SJCRH30 (cell line): ENCODE data around the gene TELO2. TPM values are rescaled to one million over a fixed set of nuclear protein-coding genes. Genes with fewer than 3 reads are reported as not detected.

Experiments
- DNase-seq, 2 experiments: peaks; one replicate each; pipeline ENCODE4 v3.0.0-alpha.2; 2015 to 2020
- H3K27ac ChIP-seq: fragments of 250-450 bp; sonication (Bioruptor Pico); 2 replicates; pipeline ENCODE4 v1.5.1; 2020; ENCODE audit warnings: mild to moderate bottlenecking, moderate library complexity
- H3K27me3 ChIP-seq: fragments of 250-450 bp; sonication (Bioruptor Pico); 2 replicates; pipeline ENCODE4 v1.5.1; 2020; ENCODE audit warnings: mild to moderate bottlenecking, moderate library complexity
- H3K36me3 ChIP-seq: fragments of 250-450 bp; sonication (Bioruptor Pico); 2 replicates; pipeline ENCODE4 v1.5.1; 2020; ENCODE audit warnings: mild to moderate bottlenecking, moderate library complexity
- H3K4me1 ChIP-seq: fragments of 250-450 bp; sonication (Bioruptor Pico); 2 replicates; pipeline ENCODE4 v1.5.1; 2020; ENCODE audit warnings: mild to moderate bottlenecking, moderate library complexity
- H3K4me3 ChIP-seq: fragments of 250-450 bp; sonication (Bioruptor Pico); 2 replicates; pipeline ENCODE4 v1.5.1; 2020; ENCODE audit warnings: mild to moderate bottlenecking, moderate library complexity
- H3K9me3 ChIP-seq: fragments of 250-450 bp; sonication (Bioruptor Pico); replicated peaks from 2 replicates; pipeline ENCODE4 v1.5.1; 2020; ENCODE audit warnings: mild to moderate bottlenecking, moderate library complexity
- total RNA-seq: library from RNA; depleted of rRNA; stranded (reverse); fragments of >200 nt; shearing (Covaris generic); gene quantifications from 2 replicates; pipeline ENCODE4 v1.2.3, GENCODE V29; 2014

Gene TELO2
- total RNA-seq, 1 experiment from 2014 or later: 27.9 TPM

DNA sequence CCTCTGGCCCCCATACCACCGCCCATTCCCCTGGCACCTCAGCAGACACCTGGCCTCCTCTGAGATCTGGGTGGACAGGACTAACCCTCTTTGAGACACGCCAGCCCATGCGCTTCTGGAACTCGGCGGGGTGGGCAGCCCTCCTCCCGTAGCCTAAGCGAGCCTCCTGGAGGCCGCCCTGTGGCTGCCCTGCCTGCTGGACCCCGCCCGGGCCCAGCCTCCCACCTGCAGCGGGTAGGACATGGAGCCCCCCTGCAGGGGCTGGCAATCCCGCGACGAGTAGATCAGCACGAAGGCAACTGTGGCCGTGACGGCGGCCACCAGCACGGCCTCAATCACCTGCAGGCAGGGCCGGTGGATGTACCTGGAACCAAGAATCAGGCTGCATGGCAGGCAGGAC, 40.6 kb upstream of the TELO2 start:
- no peaks in the 10 kb centered on the region for H3K27me3 ChIP-seq
- no peak for DNase-seq

DNA sequence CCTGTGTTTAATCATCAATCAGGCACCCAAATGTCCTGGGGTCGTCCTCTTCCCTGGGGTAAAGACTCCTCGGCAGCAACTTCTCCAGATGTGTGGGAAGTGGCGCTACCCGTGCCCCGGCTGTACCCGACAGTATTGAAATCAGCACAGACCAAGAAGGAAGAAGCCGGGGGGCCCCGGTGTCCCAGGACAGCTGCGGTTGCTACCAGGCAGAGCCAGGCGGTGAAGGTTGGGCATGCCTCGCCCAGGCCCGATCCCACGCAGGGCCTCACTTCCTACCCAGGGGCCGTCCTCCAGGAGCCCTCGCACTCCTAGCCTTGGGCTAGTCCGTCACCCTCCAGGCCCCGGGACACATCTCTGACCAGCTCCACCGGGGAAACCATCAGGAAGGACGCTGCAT, 39.8 kb upstream of the TELO2 start:
- no peak overlapping the region for H3K4me3 ChIP-seq
- no peak overlapping the region for H3K27ac ChIP-seq
- no peaks in the 10 kb centered on the region for H3K9me3 ChIP-seq
- H3K4me1 ChIP-seq: no peaks in the 10 kb centered on the region
- no peak for DNase-seq
- H3K27me3 ChIP-seq: no peaks in the 10 kb centered on the region
- H3K36me3 ChIP-seq: no peaks in the 10 kb centered on the region; the same call in 1 of the 2 replicates

More for the DNA sequence above, 40.6 kb upstream of the TELO2 start:
- Histone ChIP-seq H3K9me3 (no peaks in the 10 kb centered on the region), H3K27ac (no peak overlapping the region), H3K36me3 (no peaks in the 10 kb centered on the region; the same call in 1 of the 2 replicates), H3K4me1 (no peaks in the 10 kb centered on the region), H3K4me3 (no peak overlapping the region)

DNA sequence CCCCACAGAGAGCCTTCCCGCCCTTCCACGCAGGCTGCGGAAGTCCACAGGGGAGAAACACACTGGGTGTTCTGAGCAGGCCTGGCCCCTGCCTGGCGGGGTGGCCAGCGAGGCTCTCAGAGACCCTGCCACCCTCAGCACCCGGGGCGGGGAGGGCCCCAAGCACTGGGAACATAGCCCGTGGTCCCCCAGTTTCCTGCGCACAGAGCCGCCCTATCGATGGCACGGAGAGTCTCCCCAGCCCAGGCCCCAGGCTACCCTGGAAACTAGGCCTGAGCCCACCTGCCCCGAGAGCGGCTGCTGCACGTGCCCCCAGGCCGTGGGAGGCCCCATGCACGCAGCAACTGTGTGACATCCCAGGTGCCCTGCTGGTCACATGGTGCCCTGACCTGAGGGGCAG, 38.6 kb upstream of the TELO2 start:
- Histone ChIP-seq H3K36me3 (no peaks in the 10 kb centered on the region; the same call in 1 of the 2 replicates), H3K27ac (no peak overlapping the region), H3K4me3 (no peak overlapping the region), H3K4me1 (no peaks in the 10 kb centered on the region), H3K27me3 (no peaks in the 10 kb centered on the region), H3K9me3 (no peaks in the 10 kb centered on the region)
- DNase-seq: no peak

GRCh38 chr16:1455190-1456171, 37.7 kb upstream of the TELO2 start:
- H3K36me3 ChIP-seq: no peaks in the 10 kb centered on the region; the same call in 1 of the 2 replicates
- H3K4me3 ChIP-seq: no peak overlapping the region
- no peaks in the 10 kb centered on the region for H3K4me1 ChIP-seq
- no peak for DNase-seq
- H3K27ac ChIP-seq: no peak overlapping the region
- no peaks in the 10 kb centered on the region for H3K27me3 ChIP-seq
- no peaks in the 10 kb centered on the region for H3K9me3 ChIP-seq

- no peaks in the 10 kb centered on the region for H3K27me3 ChIP-seq
- H3K4me1 ChIP-seq: no peaks in the 10 kb centered on the region
- no peaks in the 10 kb centered on the region for H3K9me3 ChIP-seq
- no peaks in the 10 kb centered on the region; the same call in 1 of the 2 replicates for H3K36me3 ChIP-seq
- H3K27ac ChIP-seq: no peak overlapping the region
- DNase-seq: no peak
- no peak overlapping the region for H3K4me3 ChIP-seq
Measured at GRCh38 chr16:1456951-1457350, 36.2 kb upstream of the TELO2 start.

- Histone ChIP-seq H3K27me3 (no peaks in the 10 kb centered on the region), H3K36me3 (no peaks in the 10 kb centered on the region; the same call in 1 of the 2 replicates)
- no peak for DNase-seq
Measured at GRCh38 chr16:1457489-1458245, 35.5 kb upstream of the TELO2 start.

DNA sequence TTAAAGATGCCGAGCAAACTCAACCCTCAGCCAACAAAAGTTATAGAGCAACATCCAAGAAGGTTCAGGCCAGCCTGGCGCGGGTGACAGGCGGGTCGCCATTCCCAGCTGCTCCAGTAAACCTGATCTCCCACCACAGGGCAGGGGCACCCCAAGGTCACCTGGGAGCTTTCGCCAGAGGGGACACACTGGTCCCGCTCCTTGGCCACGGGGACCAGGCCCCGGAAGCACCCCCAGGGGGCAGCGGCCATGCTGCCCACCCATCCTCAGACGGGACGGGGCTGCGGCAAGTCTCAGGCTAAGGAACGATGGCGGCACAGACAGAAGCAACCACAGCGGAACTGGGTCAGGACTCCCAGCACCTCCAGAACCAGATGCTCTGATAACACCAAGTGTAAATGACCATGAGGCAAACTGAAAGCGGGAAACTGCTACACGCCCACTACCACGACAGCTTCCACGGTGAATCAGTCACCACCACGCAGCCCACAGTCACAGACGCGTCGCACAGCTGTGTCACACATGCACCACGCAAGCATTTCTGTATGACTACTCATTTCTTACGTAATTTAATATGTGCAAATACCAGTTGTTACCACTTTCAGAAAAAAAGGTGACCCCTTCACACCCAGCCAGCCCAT, 34.7 kb upstream of the TELO2 start:
- Histone ChIP-seq H3K27me3 (no peaks in the 10 kb centered on the region), H3K27ac (no peak overlapping the region)

More at GRCh38 chr16:1457489-1458245, 35.5 kb upstream of the TELO2 start:
- Histone ChIP-seq H3K4me1 (no peaks in the 10 kb centered on the region), H3K27ac (no peak overlapping the region), H3K4me3 (no peak overlapping the region), H3K9me3 (no peaks in the 10 kb centered on the region)

DNA sequence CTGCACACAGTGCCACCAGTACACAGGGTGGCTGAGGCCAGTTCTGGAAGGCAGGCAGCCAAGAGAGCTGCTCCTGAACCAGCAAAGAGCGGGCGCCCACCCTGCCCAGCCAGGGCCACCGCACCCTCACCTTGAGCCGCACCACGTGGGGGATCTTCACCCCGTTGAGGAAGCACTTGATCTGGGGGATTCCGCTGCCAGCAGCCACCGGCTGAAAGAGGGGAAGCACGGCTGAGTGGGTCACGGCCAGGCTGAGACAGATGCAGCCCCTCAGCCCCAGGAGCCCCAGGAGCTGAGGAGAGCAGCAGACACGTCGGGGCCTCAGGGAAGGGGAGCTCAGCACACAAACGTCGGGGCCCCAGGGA, 34.2 kb upstream of the TELO2 start:
- H3K4me1 ChIP-seq: no peaks in the 10 kb centered on the region
- DNase-seq: no peak
- H3K27me3 ChIP-seq: no peaks in the 10 kb centered on the region
- no peak overlapping the region for H3K27ac ChIP-seq
- no peaks in the 10 kb centered on the region for H3K36me3 ChIP-seq
- H3K4me3 ChIP-seq: no peak overlapping the region
- no peaks in the 10 kb centered on the region for H3K9me3 ChIP-seq

More for the DNA sequence above, 34.7 kb upstream of the TELO2 start:
- DNase-seq: no peak
- H3K4me3 ChIP-seq: no peak overlapping the region
- no peaks in the 10 kb centered on the region for H3K9me3 ChIP-seq
- no peaks in the 10 kb centered on the region; the same call in 1 of the 2 replicates for H3K36me3 ChIP-seq
- no peaks in the 10 kb centered on the region for H3K4me1 ChIP-seq

DNA sequence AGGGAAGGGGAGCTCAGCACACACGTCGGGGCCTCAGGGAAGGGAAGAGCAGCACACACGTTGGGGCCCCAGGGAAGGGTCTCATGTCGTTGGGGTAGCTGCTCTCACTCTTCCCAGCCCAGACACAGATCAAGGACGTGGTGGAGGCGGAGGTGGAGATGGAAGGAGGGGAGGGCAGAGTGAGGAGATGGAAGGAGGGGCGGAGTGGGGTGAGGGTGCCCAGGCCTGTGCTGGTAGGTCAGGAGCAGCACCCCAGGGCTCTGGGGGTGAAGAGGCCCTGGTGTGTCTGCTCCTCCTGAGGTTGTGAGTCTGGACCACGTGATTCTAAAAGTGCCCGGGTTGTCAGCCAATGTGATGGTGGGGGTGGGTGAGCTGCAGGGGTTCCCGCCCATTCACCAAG, 33.2 kb upstream of the TELO2 start:
- Histone ChIP-seq H3K4me1 (no peaks in the 10 kb centered on the region), H3K9me3 (no peaks in the 10 kb centered on the region), H3K27ac (no peak overlapping the region), H3K27me3 (no peaks in the 10 kb centered on the region), H3K4me3 (no peak overlapping the region), H3K36me3 (no peaks in the 10 kb centered on the region)
- no peak for DNase-seq

DNA sequence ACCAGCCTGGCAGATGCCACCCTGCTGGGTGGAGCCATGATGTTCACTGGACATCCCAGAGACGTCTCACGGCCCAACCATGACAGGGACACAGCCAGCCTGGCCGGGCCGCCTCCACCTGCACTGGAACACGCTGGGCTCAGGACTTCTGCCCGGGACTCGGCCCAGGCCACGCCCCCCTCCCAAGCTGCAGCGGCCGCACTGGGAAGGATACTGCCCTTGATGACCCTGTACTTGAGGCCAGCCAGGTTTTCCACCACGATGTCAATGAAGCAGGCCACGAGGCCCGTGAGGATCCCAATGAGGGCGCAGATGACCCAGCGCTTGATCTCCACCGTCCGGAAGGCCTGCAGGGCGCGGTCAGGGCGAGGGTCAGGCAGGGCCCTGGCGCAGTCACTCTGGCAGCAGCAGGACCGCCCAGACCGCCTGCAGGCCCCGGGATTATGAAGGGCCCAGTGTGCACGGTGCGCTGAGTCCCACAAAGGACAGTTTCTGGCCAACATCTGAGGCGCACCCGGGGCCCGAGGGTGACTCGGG, 32.5 kb upstream of the TELO2 start:
- Histone ChIP-seq H3K4me1 (no peaks in the 10 kb centered on the region), H3K27ac (no peak overlapping the region), H3K36me3 (no peaks in the 10 kb centered on the region), H3K4me3 (no peak overlapping the region), H3K9me3 (no peaks in the 10 kb centered on the region), H3K27me3 (no peaks in the 10 kb centered on the region)
- no peak for DNase-seq

- Histone ChIP-seq H3K27ac (no peak overlapping the region), H3K27me3 (no peaks in the 10 kb centered on the region), H3K9me3 (no peaks in the 10 kb centered on the region), H3K4me3 (no peak overlapping the region), H3K4me1 (no peaks in the 10 kb centered on the region), H3K36me3 (no peaks in the 10 kb centered on the region)
- DNase-seq: no peak
Measured at GRCh38 chr16:1461146-1461545, 32.0 kb upstream of the TELO2 start.

DNA sequence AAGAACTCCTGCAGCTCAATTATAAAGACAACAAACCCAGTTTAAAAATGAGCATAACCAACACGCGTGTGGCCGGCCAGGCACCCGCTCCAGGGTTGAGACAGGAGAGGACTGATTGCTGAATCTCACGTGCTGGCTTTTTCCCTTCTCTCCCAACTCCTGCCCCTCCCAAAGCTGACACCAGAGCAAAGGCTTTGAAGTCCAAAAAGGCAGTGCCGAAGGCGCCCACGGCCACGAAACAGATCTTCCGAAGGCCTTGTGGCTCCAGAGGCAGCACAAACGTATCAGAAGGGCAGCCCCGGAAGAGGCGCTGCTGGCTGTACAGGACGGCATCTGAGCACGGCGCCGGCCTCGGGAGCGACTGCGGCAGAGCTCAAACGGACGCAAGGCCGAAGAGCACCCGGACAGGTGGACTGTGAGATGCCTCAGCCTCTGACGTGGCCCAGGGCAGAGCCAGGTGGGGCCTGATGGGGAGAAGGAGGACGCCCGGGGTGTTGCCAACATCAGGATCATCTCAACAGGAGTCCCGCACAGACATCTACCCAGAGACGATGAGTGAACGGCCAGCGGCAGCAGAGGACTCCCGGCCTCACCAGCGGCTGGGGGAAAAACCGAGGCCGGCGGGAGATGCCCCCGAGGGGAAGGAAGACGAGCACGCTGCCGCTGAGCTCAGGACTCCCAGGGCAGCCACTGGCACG, 28.8 kb upstream of the TELO2 start:
- no peak for DNase-seq
- Histone ChIP-seq H3K27me3 (no peaks in the 10 kb centered on the region), H3K36me3 (no peaks in the 10 kb centered on the region)

DNA sequence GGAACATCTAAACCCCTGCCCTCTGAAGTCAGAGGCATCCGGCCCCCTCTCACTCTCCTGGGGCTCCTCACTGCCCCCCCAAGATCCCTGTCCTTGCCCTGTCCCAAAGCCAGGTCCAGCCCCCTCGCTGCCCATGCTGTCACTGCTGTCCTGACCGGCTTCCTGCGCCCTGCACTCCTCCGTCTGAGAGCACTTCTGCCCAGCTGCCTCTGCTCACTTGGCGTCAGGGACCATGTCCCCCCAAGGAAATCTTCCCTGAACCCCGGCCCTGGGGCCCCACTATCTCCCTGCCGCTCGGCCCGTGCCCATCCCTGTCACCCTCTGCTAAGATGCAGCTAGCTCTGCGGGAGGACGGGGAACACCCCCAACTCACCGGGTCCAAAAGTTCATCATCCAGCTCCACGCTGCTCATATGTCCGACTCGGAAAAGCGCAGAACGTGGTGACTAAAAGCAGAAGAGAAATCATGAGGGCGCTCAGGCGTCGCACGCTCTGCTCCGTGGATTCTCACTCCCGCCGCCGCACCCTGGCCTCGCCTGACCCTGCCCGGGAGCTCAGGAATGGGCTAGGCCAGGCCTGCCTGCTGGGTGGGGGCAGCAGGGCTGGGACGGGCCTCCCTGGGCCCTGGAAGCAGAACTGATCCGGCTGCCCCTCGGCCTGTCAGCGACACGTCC, 28.1 kb upstream of the TELO2 start:
- Histone ChIP-seq H3K27me3 (no peaks in the 10 kb centered on the region), H3K36me3 (no peaks in the 10 kb centered on the region), H3K27ac (no peak overlapping the region), H3K9me3 (no peaks in the 10 kb centered on the region), H3K4me1 (no peaks in the 10 kb centered on the region), H3K4me3 (no peak overlapping the region)
- no peak for DNase-seq

More for the DNA sequence above, 28.8 kb upstream of the TELO2 start:
- Histone ChIP-seq H3K9me3 (no peaks in the 10 kb centered on the region), H3K4me1 (no peaks in the 10 kb centered on the region), H3K4me3 (no peak overlapping the region), H3K27ac (no peak overlapping the region)

DNA sequence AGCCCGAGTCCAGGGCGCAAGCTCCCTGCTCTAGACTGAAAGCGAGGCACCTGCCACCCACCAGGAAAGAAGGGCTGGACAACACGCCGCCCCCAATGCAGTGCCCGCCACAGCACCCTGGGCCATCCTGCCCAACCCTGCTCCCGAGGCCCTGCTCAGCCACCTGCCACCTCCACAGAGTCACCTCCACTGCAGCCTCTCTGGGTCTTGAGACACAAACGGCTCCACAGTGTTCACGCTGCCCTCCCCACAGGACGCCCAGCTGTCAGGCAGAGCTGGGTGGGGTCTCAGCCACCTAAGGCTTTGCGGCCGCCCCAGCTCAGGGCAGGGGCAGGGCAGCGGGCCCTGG, 27.6 kb upstream of the TELO2 start:
- H3K4me3 ChIP-seq: no peak overlapping the region
- DNase-seq: no peak
- H3K36me3 ChIP-seq: no peaks in the 10 kb centered on the region
- H3K4me1 ChIP-seq: no peaks in the 10 kb centered on the region
- no peaks in the 10 kb centered on the region for H3K9me3 ChIP-seq
- no peak overlapping the region for H3K27ac ChIP-seq
- no peaks in the 10 kb centered on the region for H3K27me3 ChIP-seq
